ENCODE results near the gene AICDA.

DNA sequence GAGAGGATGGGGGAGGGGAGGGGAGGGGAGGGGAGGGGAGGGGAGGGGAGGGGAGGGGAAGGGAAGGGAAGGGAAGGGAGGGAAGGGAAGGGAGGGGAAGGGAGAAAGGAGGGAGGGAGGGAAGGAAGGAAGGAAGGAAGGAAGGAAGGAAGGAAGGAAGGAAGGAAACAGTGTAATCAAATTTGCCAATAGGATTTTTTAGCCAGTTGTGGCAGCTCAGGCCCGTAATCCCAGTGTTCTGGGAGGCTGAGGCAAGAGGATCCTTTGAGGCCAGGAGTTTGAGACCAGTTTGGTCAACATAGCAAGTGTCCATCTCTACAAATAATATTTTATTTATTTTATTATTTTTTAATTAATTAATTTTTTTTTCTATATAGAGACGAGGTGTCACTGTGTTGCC, 19.4 kb downstream of the AICDA start:
- TF ChIP-seq, protein P1, sequence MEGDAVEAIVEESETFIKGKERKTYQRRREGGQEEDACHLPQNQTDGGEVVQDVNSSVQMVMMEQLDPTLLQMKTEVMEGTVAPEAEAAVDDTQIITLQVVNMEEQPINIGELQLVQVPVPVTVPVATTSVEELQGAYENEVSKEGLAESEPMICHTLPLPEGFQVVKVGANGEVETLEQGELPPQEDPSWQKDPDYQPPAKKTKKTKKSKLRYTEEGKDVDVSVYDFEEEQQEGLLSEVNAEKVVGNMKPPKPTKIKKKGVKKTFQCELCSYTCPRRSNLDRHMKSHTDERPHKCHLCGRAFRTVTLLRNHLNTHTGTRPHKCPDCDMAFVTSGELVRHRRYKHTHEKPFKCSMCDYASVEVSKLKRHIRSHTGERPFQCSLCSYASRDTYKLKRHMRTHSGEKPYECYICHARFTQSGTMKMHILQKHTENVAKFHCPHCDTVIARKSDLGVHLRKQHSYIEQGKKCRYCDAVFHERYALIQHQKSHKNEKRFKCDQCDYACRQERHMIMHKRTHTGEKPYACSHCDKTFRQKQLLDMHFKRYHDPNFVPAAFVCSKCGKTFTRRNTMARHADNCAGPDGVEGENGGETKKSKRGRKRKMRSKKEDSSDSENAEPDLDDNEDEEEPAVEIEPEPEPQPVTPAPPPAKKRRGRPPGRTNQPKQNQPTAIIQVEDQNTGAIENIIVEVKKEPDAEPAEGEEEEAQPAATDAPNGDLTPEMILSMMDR (IDR thresholded peaks at IDR 0.05; ENCODE audit: low read depth, low read length, poor library complexity, severe bottlenecking), result no peak
- no peak for TF ChIP-seq EZH2phosphoT487 (IDR thresholded peaks at IDR 0.05; ENCODE audit: borderline replicate concordance, low read length)

Data from DOHH2 (cell line).